ENCODE measurements around the gene MYO1D.
"Not testable (repeated sequence)": the region's sequence is repeated elsewhere in the genome, so short reads cannot be mapped to it uniquely, and the experiment has no call there.

MYO1D gene

DNA sequence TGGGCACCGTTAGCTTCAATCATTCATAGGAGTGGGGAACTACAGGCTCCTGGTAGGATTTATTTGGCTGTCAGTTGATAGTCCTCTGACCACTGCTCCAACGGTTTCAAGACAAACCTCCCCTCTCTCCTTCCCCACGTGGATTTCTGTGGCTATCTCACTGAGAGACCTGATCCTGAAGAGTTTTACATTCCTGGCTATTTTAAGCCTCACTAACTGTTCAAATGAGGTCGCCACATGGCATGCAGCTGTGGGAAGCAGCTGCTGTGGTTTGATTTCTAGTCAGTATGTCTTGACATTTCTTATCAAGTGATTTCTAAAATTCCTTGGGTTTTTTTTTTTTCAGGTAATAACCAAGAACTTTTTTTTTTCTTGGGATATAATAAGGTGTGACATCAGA, 351.8 kb downstream of the MYO1D start:
- in situ Hi-C loops (cut with HindIII; ENCODE audit: low sequenced_read_pairs): no loop called here
- TF ChIP-seq, protein P1, sequence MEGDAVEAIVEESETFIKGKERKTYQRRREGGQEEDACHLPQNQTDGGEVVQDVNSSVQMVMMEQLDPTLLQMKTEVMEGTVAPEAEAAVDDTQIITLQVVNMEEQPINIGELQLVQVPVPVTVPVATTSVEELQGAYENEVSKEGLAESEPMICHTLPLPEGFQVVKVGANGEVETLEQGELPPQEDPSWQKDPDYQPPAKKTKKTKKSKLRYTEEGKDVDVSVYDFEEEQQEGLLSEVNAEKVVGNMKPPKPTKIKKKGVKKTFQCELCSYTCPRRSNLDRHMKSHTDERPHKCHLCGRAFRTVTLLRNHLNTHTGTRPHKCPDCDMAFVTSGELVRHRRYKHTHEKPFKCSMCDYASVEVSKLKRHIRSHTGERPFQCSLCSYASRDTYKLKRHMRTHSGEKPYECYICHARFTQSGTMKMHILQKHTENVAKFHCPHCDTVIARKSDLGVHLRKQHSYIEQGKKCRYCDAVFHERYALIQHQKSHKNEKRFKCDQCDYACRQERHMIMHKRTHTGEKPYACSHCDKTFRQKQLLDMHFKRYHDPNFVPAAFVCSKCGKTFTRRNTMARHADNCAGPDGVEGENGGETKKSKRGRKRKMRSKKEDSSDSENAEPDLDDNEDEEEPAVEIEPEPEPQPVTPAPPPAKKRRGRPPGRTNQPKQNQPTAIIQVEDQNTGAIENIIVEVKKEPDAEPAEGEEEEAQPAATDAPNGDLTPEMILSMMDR (IDR thresholded peaks at IDR 0.05; ENCODE audit: low read depth, low read length): no peak
- peak; percentile 59 for DNase-seq (ENCODE audit: low read depth, low spot score)
- no peak overlapping the region for H3K4me3 ChIP-seq (ENCODE audit: low read depth, low read length)

DNA sequence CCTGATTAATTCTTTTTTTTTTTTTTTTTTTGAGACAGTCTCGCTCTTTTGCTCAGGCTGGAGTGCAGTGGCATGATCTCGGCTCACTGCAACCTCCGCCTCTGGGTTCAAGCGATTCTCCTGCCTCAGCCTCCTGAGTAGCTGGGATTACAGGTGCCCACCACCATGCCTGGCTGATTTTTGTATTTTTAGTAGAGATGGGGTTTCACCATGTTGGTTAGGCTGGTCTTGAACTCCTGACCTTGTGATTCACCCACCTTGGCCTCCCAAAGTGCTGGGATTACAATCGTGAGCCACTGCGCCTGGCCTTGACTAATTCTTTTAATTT, 352.4 kb downstream of the MYO1D start:
- DNase-seq (ENCODE audit: low read depth, low spot score); H3K4me3 ChIP-seq (ENCODE audit: low read depth, low read length); in situ Hi-C loops (cut with HindIII; ENCODE audit: low sequenced_read_pairs): not testable (repeated sequence)

DNA sequence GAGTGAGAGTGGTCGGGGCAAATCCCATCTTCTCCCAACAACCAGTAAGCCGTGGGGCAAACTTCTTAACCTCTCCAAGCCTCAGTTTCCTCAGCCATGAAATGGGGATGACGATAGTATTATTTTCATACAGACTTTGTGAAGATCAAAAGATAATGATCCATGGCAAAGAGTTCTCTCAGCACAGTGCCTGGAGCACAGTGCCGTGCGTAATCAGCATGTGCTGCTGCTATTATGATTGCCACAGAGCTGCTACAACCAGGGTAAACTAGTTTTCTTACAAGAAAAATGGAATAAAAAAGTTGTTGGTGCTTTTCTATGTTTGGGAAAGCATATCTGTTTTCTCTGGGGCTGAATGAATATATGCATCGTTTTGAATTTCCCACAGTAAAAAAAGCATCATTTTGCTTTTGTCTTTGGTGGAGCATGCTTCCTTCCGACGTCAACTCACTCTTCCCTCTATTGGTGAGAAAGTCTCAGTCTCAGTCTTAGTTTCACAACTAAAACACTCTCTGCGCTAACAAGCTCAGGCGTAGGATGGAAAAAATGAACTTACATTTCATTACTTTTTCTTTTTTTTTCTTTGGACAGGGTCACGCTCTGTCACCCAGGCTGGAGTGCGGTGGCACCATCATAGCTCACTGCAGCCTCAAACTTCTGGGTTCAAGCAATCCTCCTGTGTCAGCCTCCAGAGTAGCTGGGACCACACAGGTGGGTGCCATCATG, 352.9 kb downstream of the MYO1D start:
- in situ Hi-C loops (cut with HindIII; ENCODE audit: low sequenced_read_pairs): no loop called here
- no peak for DNase-seq (ENCODE audit: low read depth, low spot score)

DNA sequence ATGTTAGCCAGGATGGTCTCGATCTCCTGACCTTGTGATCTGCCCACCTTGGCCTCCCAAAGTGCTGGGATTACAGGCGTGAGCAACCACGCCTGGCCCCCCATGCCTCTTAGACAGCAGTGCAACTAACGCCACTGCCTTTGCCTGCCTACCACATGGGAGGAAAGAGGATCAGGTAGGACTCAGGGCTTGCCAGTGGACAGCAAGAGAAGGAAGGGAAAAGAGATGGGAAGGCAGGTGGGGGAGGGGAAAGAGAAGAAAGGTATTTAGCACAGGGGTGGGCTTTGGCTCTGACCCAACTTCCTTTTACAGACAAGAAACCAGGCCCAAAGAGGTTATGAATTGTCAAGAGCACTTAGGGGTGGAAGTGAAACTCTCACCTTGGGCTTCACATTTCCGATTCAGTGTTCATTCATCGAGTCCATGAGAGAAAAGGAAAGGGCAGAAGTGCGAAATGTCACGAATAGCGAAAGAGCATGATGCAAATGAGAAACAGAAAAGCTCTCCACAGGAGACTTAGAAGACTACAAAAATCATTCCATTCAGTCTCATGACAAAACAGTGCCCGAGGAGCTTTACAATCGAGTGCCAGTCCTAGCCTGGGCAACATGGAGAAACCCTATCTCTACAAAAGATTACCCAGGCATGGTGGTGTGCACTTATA, 353.8 kb downstream of the MYO1D start:
- no peak for DNase-seq (ENCODE audit: low read depth, low spot score)
- in situ Hi-C loops (cut with HindIII; ENCODE audit: low sequenced_read_pairs): no loop called here
- H3K4me3 ChIP-seq (ENCODE audit: low read depth, low read length): no peak overlapping the region
- TF ChIP-seq, protein P1 (IDR thresholded peaks at IDR 0.05; ENCODE audit: low read depth, low read length): no peak

More for the DNA sequence above, 352.9 kb downstream of the MYO1D start:
- TF ChIP-seq, protein P1 (IDR thresholded peaks at IDR 0.05; ENCODE audit: low read depth, low read length): no peak
- no peak overlapping the region for H3K4me3 ChIP-seq (ENCODE audit: low read depth, low read length)

DNA sequence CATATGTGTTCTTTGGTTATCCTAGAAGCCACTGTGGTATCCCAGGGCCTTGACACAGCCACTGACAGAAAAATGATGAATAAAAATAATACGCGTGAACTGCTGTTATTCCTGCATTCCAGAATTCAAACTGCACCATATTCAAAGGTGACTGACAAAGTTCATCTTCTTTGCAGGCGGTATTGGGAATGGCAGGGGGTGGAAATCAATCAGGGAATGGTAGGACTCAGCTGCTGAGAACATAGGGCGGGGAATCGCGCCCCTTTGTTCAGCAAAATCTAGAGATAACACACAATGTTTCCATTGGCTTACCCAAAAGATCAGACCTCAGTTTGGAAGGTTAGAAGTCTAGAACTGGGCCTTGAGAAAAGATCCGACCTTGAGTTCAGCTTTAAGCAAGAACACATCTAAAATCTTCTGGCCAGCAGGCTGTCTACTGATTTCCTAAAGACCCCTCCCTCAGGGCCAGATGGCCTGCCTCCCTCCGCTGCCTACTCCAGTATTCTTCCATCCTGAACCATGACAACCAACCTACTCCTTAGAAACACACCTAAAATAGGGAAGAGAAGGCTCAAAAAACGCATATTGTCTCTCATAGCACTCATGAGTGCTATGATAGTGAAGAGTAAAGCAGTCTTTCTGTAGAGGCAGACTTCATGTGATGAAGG, 356.1 kb downstream of the MYO1D start:
- H3K4me3 ChIP-seq (ENCODE audit: low read depth, low read length): no peak overlapping the region
- in situ Hi-C loops (cut with HindIII; ENCODE audit: low sequenced_read_pairs): no loop called here
- TF ChIP-seq, protein P1 (IDR thresholded peaks at IDR 0.05; ENCODE audit: low read depth, low read length): no peak
- DNase-seq (ENCODE audit: low read depth, low spot score): no peak

DNA sequence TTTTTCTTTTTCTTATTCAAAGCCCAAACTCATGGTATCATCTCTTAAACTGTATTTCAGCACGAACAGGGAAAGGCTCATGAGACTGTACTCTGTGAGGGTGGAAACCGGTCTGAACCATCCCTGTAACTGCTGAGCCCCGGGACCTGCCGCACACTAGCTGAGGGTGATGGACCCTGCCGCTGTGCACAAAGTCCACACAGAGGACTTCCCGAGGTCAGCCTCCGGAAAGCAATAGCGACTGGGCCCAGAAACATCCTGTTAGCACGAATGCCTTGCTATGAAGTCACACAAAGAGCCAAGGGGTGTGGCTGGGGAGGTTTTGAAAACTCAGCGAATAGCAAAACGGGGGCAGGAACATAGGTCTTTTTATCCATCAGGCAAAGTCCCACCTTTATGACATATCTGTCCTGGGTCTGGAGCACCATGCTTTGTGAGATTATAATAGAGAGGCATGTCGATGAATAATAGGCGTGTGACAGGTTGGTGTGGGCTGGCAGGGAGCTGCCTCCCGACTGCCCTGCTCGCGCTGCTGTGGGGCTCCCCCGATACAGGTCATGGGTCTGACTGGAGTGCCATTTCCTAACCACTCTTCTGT, 356.7 kb downstream of the MYO1D start:
- DNase-seq (ENCODE audit: low read depth, low spot score): peak; percentile 18
- TF ChIP-seq, protein P1 (IDR thresholded peaks at IDR 0.05; ENCODE audit: low read depth, low read length): no peak

More for the DNA sequence above, 356.7 kb downstream of the MYO1D start:
- in situ Hi-C loops (cut with HindIII; ENCODE audit: low sequenced_read_pairs): no loop called here
- H3K4me3 ChIP-seq (ENCODE audit: low read depth, low read length): no peak overlapping the region

All from astrocyte of the spinal cord (primary cell).